ENCODE measurements around the gene ANXA10. TPM values are rescaled to one million over a fixed set of nuclear protein-coding genes. Genes with fewer than 3 reads are reported as not detected.
A peak's percentile ranks its signal among the peaks of the same experiment; 100 is the strongest.

ANXA10 gene
- total and polyA plus RNA-seq, 2 donors (not counting 3 experiments of a cell fraction or from before 2014, with no cell fraction given) = not detected

DNA sequence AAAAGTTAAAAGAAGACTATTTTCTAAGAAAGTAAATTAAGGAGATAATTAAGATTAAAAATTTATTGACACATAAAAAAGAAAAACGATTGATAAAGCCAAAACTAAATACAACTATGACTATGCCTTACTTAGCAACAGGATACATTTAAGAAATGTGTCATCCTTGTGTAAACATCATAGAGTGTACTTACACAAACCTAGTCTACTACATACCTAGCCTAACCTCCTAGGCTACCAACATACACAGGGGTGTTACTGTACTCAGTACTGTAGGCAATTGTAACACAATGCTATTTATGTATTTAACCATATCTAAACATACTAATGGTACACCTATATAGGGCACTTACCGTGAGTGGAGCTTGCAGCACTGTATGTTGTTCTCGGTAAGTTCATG, 108.3 kb downstream of the ANXA10 start:
- Histone ChIP-seq H3K9me1 (replicated peaks; ENCODE audit: control insufficient read depth, extremely low read depth, insufficient read depth, low read length) (no peaks in the 10 kb centered on the region), H4K20me1 (replicated peaks; ENCODE audit: control insufficient read depth, extremely low read depth, insufficient read depth, low read length) (no peaks in the 10 kb centered on the region), H3K27ac (ENCODE audit: insufficient read depth, low read depth, low read length) (no peak overlapping the region), H3K4me3 (replicated peaks in 1 of 3; ENCODE audit: insufficient read depth in 1 of 3, low read depth in 1 of 3, low read length in 3 of 3) (no peak overlapping the region), H3K9me3 (replicated peaks; ENCODE audit: control insufficient read depth, insufficient read depth, low read length) (peaks cover 2% of the 10 kb centered on the region), H3K4me2 (ENCODE audit: insufficient read depth, low read length) (no peak overlapping the region), H3K27me3 (ENCODE audit: control insufficient read depth in 2 of 2, insufficient read depth in 2 of 2, low read length in 2 of 2) (no peaks in the 10 kb centered on the region), H3K4me1 (ENCODE audit: control insufficient read depth, extremely low read depth, insufficient read depth, low read length) (peaks cover 3% of the 10 kb centered on the region), H3K36me3 (ENCODE audit: control insufficient read depth in 2 of 2, extremely low read depth in 1 of 2, insufficient read depth in 2 of 2, low read length in 2 of 2) (no peaks in the 10 kb centered on the region), H3K79me2 (ENCODE audit: control insufficient read depth, insufficient read depth, low read length) (no peaks in the 10 kb centered on the region), H2AFZ (ENCODE audit: low read depth, low read length) (no peak overlapping the region), H3K9ac (replicated peaks; ENCODE audit: extremely low read depth, insufficient read depth, low read length) (no peak overlapping the region)
- peak; percentile 49 for FAIRE-seq
- intact Hi-C loops (cut with micrococcal nuclease) (no loop called here), dilution Hi-C loops (cut with MboI; ENCODE audit: extremely low pct_ligation_motif_present, low sequenced_read_pairs) (no loop called here)
- POLR2A ChIA-PET = no interaction called here
- no TSS peak for BruUV-seq (replicated peaks)
- TF ChIP-seq MYC (IDR thresholded peaks at IDR 0.05; ENCODE audit: low read depth, low read length) (no peak), JUN (IDR thresholded peaks at IDR 0.05; ENCODE audit: borderline replicate concordance, insufficient read depth, insufficient read length, low read depth) (peak; percentile 8), POLR2A (IDR thresholded peaks at IDR 0.05; ENCODE audit: low read depth, low read length) (no peak), FOS (IDR thresholded peaks at IDR 0.05; ENCODE audit: borderline replicate concordance, insufficient read depth, low read length) (peak; percentile 11)
- DNase-seq (ENCODE audit: low read depth, low spot score) = peak; percentile 21
- CTCF ChIA-PET = interaction anchor here (1.0 kb wide), 1 partner anchor 17 kb away, joined by 3 read pairs; no protein-coding TSS in a partner anchor

- Histone ChIP-seq H4K20me1 (replicated peaks; ENCODE audit: control insufficient read depth, extremely low read depth, insufficient read depth, low read length) (no peaks in the 10 kb centered on the region), H3K4me1 (ENCODE audit: control insufficient read depth, extremely low read depth, insufficient read depth, low read length) (peaks cover 3% of the 10 kb centered on the region), H3K4me3 (replicated peaks in 1 of 3; ENCODE audit: insufficient read depth in 1 of 3, low read depth in 1 of 3, low read length in 3 of 3) (no peak overlapping the region), H3K4me2 (ENCODE audit: insufficient read depth, low read length) (no peak overlapping the region), H3K79me2 (ENCODE audit: control insufficient read depth, insufficient read depth, low read length) (no peaks in the 10 kb centered on the region), H3K27ac (ENCODE audit: insufficient read depth, low read depth, low read length) (no peak overlapping the region), H3K36me3 (ENCODE audit: control insufficient read depth in 2 of 2, extremely low read depth in 1 of 2, insufficient read depth in 2 of 2, low read length in 2 of 2) (no peaks in the 10 kb centered on the region), H3K9ac (replicated peaks; ENCODE audit: extremely low read depth, insufficient read depth, low read length) (no peak overlapping the region), H2AFZ (ENCODE audit: low read depth, low read length) (no peak overlapping the region), H3K9me1 (replicated peaks; ENCODE audit: control insufficient read depth, extremely low read depth, insufficient read depth, low read length) (no peaks in the 10 kb centered on the region), H3K27me3 (ENCODE audit: control insufficient read depth in 2 of 2, insufficient read depth in 2 of 2, low read length in 2 of 2) (no peaks in the 10 kb centered on the region), H3K9me3 (replicated peaks; ENCODE audit: control insufficient read depth, insufficient read depth, low read length) (peaks cover 2% of the 10 kb centered on the region)
- no TSS peak for BruUV-seq (replicated peaks)
- TF ChIP-seq MYC (IDR thresholded peaks at IDR 0.05; ENCODE audit: low read depth, low read length) (no peak), FOS (IDR thresholded peaks at IDR 0.05; ENCODE audit: borderline replicate concordance, insufficient read depth, low read length) (no peak), GATA2 (IDR thresholded peaks at IDR 0.05; ENCODE audit: insufficient read depth, insufficient read length, low read depth, low read length) (no peak), POLR2A (IDR thresholded peaks at IDR 0.05; ENCODE audit: low read depth, low read length) (no peak), POLR2AphosphoS5 (IDR thresholded peaks at IDR 0.05; ENCODE audit: insufficient read depth, low read depth, low read length) (no peak), JUN (IDR thresholded peaks at IDR 0.05; ENCODE audit: borderline replicate concordance, insufficient read depth, insufficient read length, low read depth) (no peak), MAX (IDR thresholded peaks at IDR 0.05; ENCODE audit: insufficient read depth, insufficient read length) (no peak), EZH2 (IDR thresholded peaks at IDR 0.05; ENCODE audit: borderline replicate concordance, low read depth, low read length, severe bottlenecking) (no peak)
- TF ChIP-seq, protein P1, sequence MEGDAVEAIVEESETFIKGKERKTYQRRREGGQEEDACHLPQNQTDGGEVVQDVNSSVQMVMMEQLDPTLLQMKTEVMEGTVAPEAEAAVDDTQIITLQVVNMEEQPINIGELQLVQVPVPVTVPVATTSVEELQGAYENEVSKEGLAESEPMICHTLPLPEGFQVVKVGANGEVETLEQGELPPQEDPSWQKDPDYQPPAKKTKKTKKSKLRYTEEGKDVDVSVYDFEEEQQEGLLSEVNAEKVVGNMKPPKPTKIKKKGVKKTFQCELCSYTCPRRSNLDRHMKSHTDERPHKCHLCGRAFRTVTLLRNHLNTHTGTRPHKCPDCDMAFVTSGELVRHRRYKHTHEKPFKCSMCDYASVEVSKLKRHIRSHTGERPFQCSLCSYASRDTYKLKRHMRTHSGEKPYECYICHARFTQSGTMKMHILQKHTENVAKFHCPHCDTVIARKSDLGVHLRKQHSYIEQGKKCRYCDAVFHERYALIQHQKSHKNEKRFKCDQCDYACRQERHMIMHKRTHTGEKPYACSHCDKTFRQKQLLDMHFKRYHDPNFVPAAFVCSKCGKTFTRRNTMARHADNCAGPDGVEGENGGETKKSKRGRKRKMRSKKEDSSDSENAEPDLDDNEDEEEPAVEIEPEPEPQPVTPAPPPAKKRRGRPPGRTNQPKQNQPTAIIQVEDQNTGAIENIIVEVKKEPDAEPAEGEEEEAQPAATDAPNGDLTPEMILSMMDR (IDR thresholded peaks at IDR 0.05; ENCODE audit: extremely low read depth in 1 of 2, insufficient read depth in 1 of 2, low read depth in 1 of 2, low read length in 2 of 2) = no peak
- POLR2A ChIA-PET = no interaction called here
- FAIRE-seq (no peak), DNase-seq (ENCODE audit: low read depth, low spot score) (no peak)
- dilution Hi-C loops (cut with MboI; ENCODE audit: extremely low pct_ligation_motif_present, low sequenced_read_pairs) = no loop called here
- intact Hi-C loops (cut with micrococcal nuclease) = no loop called here
- CTCF ChIA-PET = no interaction called here
These were observed 111.0 kb downstream of the ANXA10 start for GRCh38 chr4:168203233-168203911.
